AG10803 (cell line): ENCODE data around the gene GORASP1.

Experiments
- DNase-seq: peaks from one replicate; pipeline ENCODE4 v3.0.0; 2010; ENCODE audit warnings: low read depth
- H3K4me3 ChIP-seq: 2 replicates; pipeline ENCODE4 v1.5.1; 2011; ENCODE audit warnings: mild to moderate bottlenecking, low read length, control low read depth
- CTCF ChIP-seq: conservative IDR thresholded peaks from 2 replicates; pipeline ENCODE4 v1.5.1; 2011; ENCODE audit warnings: mild to moderate bottlenecking, low read length, control low read depth, inconsistent platforms

The GORASP1 gene

GRCh38 chr3:39144748-39145380, 37.4 kb upstream of the GORASP1 start:
- no peak overlapping the region for H3K4me3 ChIP-seq
- DNase-seq, result no peak
- no peak for TF ChIP-seq CTCF

- H3K4me3 ChIP-seq, result no peak overlapping the region
- DNase-seq, result no peak
- no peak for TF ChIP-seq CTCF
These were observed 36.8 kb upstream of the GORASP1 start for GRCh38 chr3:39144095-39144747.

- no peak for TF ChIP-seq CTCF
- DNase-seq, result no peak
- no peak overlapping the region for H3K4me3 ChIP-seq
These were observed 35.8 kb upstream of the GORASP1 start for GRCh38 chr3:39143051-39143885.

- H3K4me3 ChIP-seq, result no peak overlapping the region
- no peak for DNase-seq
- TF ChIP-seq CTCF, result no peak
These were observed 34.6 kb upstream of the GORASP1 start for GRCh38 chr3:39142067-39142466.

GRCh38 chr3:39141171-39141995, 34.0 kb upstream of the GORASP1 start:
- peak; percentile 46 for DNase-seq
- no peak for TF ChIP-seq CTCF
- no peak overlapping the region for H3K4me3 ChIP-seq

- no peak for TF ChIP-seq CTCF
- H3K4me3 ChIP-seq, result no peak overlapping the region
- no peak for DNase-seq
These were observed 33.0 kb upstream of the GORASP1 start for GRCh38 chr3:39140341-39140971.
